Prostate gland (tissue), 2 donors: ENCODE measurements around the gene RGL1. TPM values are rescaled to one million over a fixed set of nuclear protein-coding genes. Genes with fewer than 3 reads are reported as not detected.

ENCODE experiments used
- DNase-seq: peaks from one replicate; pipeline ENCODE4 v3.0.0-alpha.2; 2019; ENCODE audit warnings: low spot score
- H3K27ac ChIP-seq, 2 donors: fragments of 200-600 bp; sonication (generic); 2 replicates each; pipeline ENCODE4 v1.5.1; 2017 to 2019
- H3K27me3 ChIP-seq: fragments of 200-600 bp; sonication (generic); replicated peaks from 2 replicates; pipeline ENCODE4 v1.5.1; 2019; ENCODE audit not compliant: insufficient read depth
- H3K36me3 ChIP-seq, 2 donors: fragments of 200-600 bp; sonication (generic); 1 replicate in 1 of 2; 2 replicates in 1 of 2; pipeline versions ENCODE4 v1.5.1 to v1.8.1; 2017 to 2019
- H3K4me1 ChIP-seq: fragments of 200-600 bp; sonication (generic); replicated peaks from 2 replicates; pipeline ENCODE4 v1.5.1; 2019
- H3K4me3 ChIP-seq, 2 donors: fragments of 200-600 bp; sonication (generic); 2 replicates each; pipeline ENCODE4 v1.5.1; 2017 to 2019
- H3K9me3 ChIP-seq: fragments of 200-600 bp; sonication (generic); 2 replicates; pipeline ENCODE4 v1.5.1; 2017
- POLR2A ChIP-seq: fragments of 450-650 bp; IDR thresholded peaks from one replicate; pipeline ENCODE4 v1.6.1; 2016; ENCODE audit warnings: antibody characterized with exemption, mild to moderate bottlenecking
- POLR2AphosphoS5 ChIP-seq: sonication (generic); formaldehyde crosslinking; IDR thresholded peaks from one replicate; pipeline ENCODE4 v1.6.1; 2017; ENCODE audit warnings: antibody characterized with exemption
- WGBS: methylation state at CpG from one replicate; pipeline ENCODE4 v1.1.5; 2018; 5-methylcytosine and 5-hydroxymethylcytosine counted together
- intact Hi-C: fragments of 100-400 bp; cut with DNase I; formaldehyde crosslinking; loops from one replicate; pipeline ENCODE4 v1.14.2; 2022
- total RNA-seq, 2 donors: library from RNA; depleted of rRNA; stranded (reverse); fragments of >200 nt; gene quantifications; one replicate each; pipeline ENCODE4 v1.1.0, GENCODE V29; 2016
- TF ChIP-seq, protein P1 (sequence below), 4 experiments: fragments of 200-600 bp in 2 of 4; fragments of 450-650 bp in 2 of 4; sonication (generic) in 2 of 4; IDR thresholded peaks; 1 replicate in 3 of 4; 2 replicates in 1 of 4; pipeline ENCODE4 v1.5.1; 2016 to 2019; ENCODE audit warnings: antibody characterized with exemption in 4 of 4, mild to moderate bottlenecking in 2 of 4, moderate library complexity in 2 of 4

The RGL1 gene
- total RNA-seq, 2 donors from 2014 or later = 11.1 to 49.6 TPM

- no peak for DNase-seq
- WGBS = 85% methylated on average over 5 of the region's 5 CpGs
- intact Hi-C loops = no loop called here
- Histone ChIP-seq H3K27me3 (no peaks in the 10 kb centered on the region), H3K9me3 (no peaks in the 10 kb centered on the region), H3K4me1 (no peaks in the 10 kb centered on the region), H3K4me3 (no peak overlapping the region), H3K27ac (no peak overlapping the region), H3K36me3 (no peaks in the 10 kb centered on the region)
- TF ChIP-seq, protein P1, sequence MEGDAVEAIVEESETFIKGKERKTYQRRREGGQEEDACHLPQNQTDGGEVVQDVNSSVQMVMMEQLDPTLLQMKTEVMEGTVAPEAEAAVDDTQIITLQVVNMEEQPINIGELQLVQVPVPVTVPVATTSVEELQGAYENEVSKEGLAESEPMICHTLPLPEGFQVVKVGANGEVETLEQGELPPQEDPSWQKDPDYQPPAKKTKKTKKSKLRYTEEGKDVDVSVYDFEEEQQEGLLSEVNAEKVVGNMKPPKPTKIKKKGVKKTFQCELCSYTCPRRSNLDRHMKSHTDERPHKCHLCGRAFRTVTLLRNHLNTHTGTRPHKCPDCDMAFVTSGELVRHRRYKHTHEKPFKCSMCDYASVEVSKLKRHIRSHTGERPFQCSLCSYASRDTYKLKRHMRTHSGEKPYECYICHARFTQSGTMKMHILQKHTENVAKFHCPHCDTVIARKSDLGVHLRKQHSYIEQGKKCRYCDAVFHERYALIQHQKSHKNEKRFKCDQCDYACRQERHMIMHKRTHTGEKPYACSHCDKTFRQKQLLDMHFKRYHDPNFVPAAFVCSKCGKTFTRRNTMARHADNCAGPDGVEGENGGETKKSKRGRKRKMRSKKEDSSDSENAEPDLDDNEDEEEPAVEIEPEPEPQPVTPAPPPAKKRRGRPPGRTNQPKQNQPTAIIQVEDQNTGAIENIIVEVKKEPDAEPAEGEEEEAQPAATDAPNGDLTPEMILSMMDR (IDR thresholded peaks at IDR 0.05) = no peak
- no peak for TF ChIP-seq POLR2AphosphoS5
- TF ChIP-seq POLR2A = no peak
Measured at GRCh38 chr1:183941001-183941400, 136.1 kb downstream of the RGL1 start.

DNA sequence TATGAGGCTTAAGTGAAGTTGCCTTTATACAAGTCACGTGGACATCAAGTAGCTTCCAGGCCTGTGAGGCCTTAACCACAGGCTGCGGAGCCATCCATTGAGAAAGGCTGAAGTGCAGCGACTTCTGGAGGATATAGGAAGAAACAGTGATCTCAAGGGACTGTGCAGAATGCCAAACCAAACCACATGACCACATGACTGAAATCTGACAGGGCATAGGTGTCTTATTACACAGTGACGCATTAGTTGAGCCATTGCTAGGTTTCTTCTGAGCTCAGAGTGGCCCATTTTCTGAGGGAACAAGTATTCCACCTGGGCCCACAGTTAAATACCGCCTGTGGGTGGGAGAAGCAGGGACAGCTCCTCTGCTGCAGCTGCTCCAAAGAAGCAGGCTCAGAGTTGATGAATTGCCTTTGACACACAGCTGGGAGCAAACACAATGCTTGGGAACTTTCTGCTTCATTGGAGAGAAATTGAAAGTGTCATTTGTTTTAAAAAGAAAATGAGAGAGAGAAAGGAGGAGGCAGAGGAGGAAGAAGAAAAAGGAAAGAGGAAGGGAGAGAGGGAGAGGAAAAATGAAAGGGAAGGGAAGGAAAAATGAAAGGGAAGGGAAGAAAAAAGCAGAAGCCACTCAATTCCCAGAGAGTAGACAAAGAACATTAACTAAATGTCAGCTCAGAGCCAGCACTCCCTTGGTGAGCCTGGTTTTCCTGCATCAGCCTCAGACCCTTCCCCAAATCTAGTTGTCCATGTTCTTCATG, 138.2 kb downstream of the RGL1 start:
- H3K9me3 ChIP-seq = no peaks in the 10 kb centered on the region
- no peaks in the 10 kb centered on the region for H3K27me3 ChIP-seq
- intact Hi-C loops = no loop called here
- no peaks in the 10 kb centered on the region for H3K36me3 ChIP-seq
- no peak overlapping the region for H3K4me3 ChIP-seq
- WGBS = 67% methylated on average over 5 of the region's 5 CpGs
- no peak for DNase-seq
- no peaks in the 10 kb centered on the region for H3K4me1 ChIP-seq
- TF ChIP-seq, protein P1 (IDR thresholded peaks at IDR 0.05) = no peak
- TF ChIP-seq POLR2A (no peak), POLR2AphosphoS5 (no peak)
- H3K27ac ChIP-seq = no peak overlapping the region

- no peaks in the 10 kb centered on the region for H3K36me3 ChIP-seq
- DNase-seq = no peak
- no peaks in the 10 kb centered on the region for H3K9me3 ChIP-seq
- H3K27ac ChIP-seq = no peak overlapping the region
- H3K27me3 ChIP-seq = no peaks in the 10 kb centered on the region
- intact Hi-C loops = no loop called here
- H3K4me1 ChIP-seq = no peaks in the 10 kb centered on the region
- no peak overlapping the region for H3K4me3 ChIP-seq
- WGBS = 64% methylated on average over 4 of the region's 4 CpGs
- TF ChIP-seq POLR2AphosphoS5 = no peak
- TF ChIP-seq, protein P1 (IDR thresholded peaks at IDR 0.05) = no peak
- TF ChIP-seq POLR2A = no peak
Measured at GRCh38 chr1:183945428-183946319, 140.8 kb downstream of the RGL1 start.

DNA sequence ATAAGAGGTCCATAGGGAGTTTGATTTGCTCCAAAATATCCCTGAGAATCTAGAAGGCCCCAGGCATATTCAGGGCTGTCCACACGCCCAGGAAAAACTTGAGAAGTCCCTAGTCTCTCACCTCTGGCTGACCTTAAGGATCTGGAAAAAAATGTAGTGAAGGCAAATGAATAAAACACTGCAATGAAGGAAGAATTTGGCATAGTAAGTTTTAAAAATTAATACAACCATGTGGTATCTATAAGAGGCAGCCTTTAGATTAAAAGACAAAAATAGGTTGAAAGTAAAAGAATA, 141.3 kb downstream of the RGL1 start:
- Histone ChIP-seq H3K4me3 (no peak overlapping the region), H3K36me3 (no peaks in the 10 kb centered on the region), H3K27me3 (no peaks in the 10 kb centered on the region), H3K4me1 (no peaks in the 10 kb centered on the region), H3K9me3 (no peaks in the 10 kb centered on the region), H3K27ac (no peak overlapping the region)
- 64% methylated on average over 1 of the region's 1 CpG for WGBS
- TF ChIP-seq POLR2AphosphoS5 = no peak
- TF ChIP-seq, protein P1 (IDR thresholded peaks at IDR 0.05) = no peak
- no peak for TF ChIP-seq POLR2A
- no peak for DNase-seq
- intact Hi-C loops = no loop called here
